Lung (tissue), 12 donors: Measurements from ENCODE around the gene MED14. TPM values are rescaled to one million over a fixed set of nuclear protein-coding genes. Genes with fewer than 3 reads are reported as not detected.

ENCODE experiments used
- ATAC-seq: fragments of 200-7000 bp; cut with Tn5 transposase; one replicate; pipeline ENCODE4 v1.9.1; 2020; ENCODE audit warnings: moderate number of reproducible peaks; ENCODE audit not compliant: insufficient read depth, low FRiP score
- DNase-seq, 3 donors: peaks; one replicate each; pipeline ENCODE4 v3.0.0-alpha.2; 2013 to 2017
- H3K27ac ChIP-seq, 2 donors: one replicate each; pipeline ENCODE4 v1.5.1; 2013; ENCODE audit warnings: mild to moderate bottlenecking in 2 of 2, moderate library complexity in 2 of 2, control low read depth in 1 of 2, inconsistent platforms in 1 of 2, low read depth in 1 of 2, low read length in 1 of 2
- H3K27me3 ChIP-seq, 3 donors: one replicate each; pipeline ENCODE4 v1.5.1; 2013; ENCODE audit warnings: low read length in 2 of 3; ENCODE audit not compliant: control insufficient read depth in 3 of 3, insufficient read depth in 3 of 3
- H3K36me3 ChIP-seq, 4 donors: one replicate each; pipeline ENCODE4 v1.5.1; 2013; ENCODE audit warnings: low read length in 4 of 4, mild to moderate bottlenecking in 1 of 4, moderate library complexity in 1 of 4; ENCODE audit not compliant: control insufficient read depth in 4 of 4, insufficient read depth in 4 of 4
- H3K4me1 ChIP-seq, 5 donors: one replicate each; pipeline ENCODE4 v1.5.1; 2013; ENCODE audit warnings: low read length in 5 of 5, mild to moderate bottlenecking in 2 of 5, moderate library complexity in 1 of 5; ENCODE audit not compliant: control insufficient read depth in 5 of 5, insufficient read depth in 5 of 5
- H3K4me3 ChIP-seq: one replicate; pipeline ENCODE4 v1.5.1; 2013; ENCODE audit warnings: mild to moderate bottlenecking, control low read depth, moderate library complexity
- H3K9ac ChIP-seq, 2 donors: one replicate each; pipeline ENCODE4 v1.5.1; 2013; ENCODE audit warnings: low read length in 2 of 2, control low read depth in 1 of 2; ENCODE audit not compliant: insufficient read depth in 1 of 2
- H3K9me3 ChIP-seq, 4 donors: one replicate each; pipeline ENCODE4 v1.5.1; 2013; ENCODE audit warnings: low read length in 3 of 4, mild to moderate bottlenecking in 1 of 4, moderate library complexity in 1 of 4; ENCODE audit not compliant: control insufficient read depth in 4 of 4, insufficient read depth in 3 of 4
- WGBS, 2 donors: extraction: QIAGEN DNeasy Blood & Tissue Kit; methylation state at CpG; one replicate each; pipeline ENCODE4 v1.1.7; 2013; 5-methylcytosine and 5-hydroxymethylcytosine counted together
- polyA plus RNA-seq, 2 donors: library from polyadenylated mRNA; stranded (reverse); fragments of 200-250 nt; gene quantifications; one replicate each; pipeline ENCODE4 v1.2.1, GENCODE V29; 2013
- total RNA-seq, 2 donors: library from RNA; depleted of rRNA in 1 of 2; stranded (reverse); fragments of >200 nt in 1 of 2; gene quantifications; one replicate each; pipeline ENCODE4 v1.2.1, GENCODE V29; 2014 to 2021
- TF ChIP-seq, protein P1 (sequence below): IDR thresholded peaks from 2 replicates; pipeline ENCODE4 v1.5.1; 2012; ENCODE audit warnings: mild to moderate bottlenecking; ENCODE audit errors: control extremely low read depth, extremely low read depth
- donor health status: control.
- donor health status: control.
- donor health status: Bipolar disorder and iron deficiency.
- donor health status: healthy.
- donor health status: DM: yes; HTN: yes; CAD: no.

The MED14 gene
- total and polyA plus RNA-seq, 4 donors: 9.1 to 41.1 (median 25.6) TPM

- H3K27me3 ChIP-seq: peaks cover 0 to 26% (median 10%) of the 10 kb centered on the region in 3 donors
- peaks cover 0 to 11% (median 0%) of the 10 kb centered on the region in 4 donors for H3K9me3 ChIP-seq
- no peak overlapping the region for H3K4me3 ChIP-seq
- no peak overlapping the region for H3K27ac ChIP-seq
- H3K4me1 ChIP-seq: no peaks in the 10 kb centered on the region
- ATAC-seq: no peak
- WGBS, 2 donors: 93 to 95% methylated on average over 4 of the region's 4 CpGs
- H3K36me3 ChIP-seq: peaks cover 0 to 12% (median 1%) of the 10 kb centered on the region in 4 donors
- TF ChIP-seq, protein P1, sequence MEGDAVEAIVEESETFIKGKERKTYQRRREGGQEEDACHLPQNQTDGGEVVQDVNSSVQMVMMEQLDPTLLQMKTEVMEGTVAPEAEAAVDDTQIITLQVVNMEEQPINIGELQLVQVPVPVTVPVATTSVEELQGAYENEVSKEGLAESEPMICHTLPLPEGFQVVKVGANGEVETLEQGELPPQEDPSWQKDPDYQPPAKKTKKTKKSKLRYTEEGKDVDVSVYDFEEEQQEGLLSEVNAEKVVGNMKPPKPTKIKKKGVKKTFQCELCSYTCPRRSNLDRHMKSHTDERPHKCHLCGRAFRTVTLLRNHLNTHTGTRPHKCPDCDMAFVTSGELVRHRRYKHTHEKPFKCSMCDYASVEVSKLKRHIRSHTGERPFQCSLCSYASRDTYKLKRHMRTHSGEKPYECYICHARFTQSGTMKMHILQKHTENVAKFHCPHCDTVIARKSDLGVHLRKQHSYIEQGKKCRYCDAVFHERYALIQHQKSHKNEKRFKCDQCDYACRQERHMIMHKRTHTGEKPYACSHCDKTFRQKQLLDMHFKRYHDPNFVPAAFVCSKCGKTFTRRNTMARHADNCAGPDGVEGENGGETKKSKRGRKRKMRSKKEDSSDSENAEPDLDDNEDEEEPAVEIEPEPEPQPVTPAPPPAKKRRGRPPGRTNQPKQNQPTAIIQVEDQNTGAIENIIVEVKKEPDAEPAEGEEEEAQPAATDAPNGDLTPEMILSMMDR: no peak
- no peak for DNase-seq
- no peak overlapping the region for H3K9ac ChIP-seq
Measured at GRCh38 chrX:40625294-40625693, 110.0 kb downstream of the MED14 start.

GRCh38 chrX:40623665-40624064 is 111.7 kb downstream of the MED14 start:
- Histone ChIP-seq H3K9ac (no peak overlapping the region), H3K36me3 (peaks cover 0 to 7% (median 1%) of the 10 kb centered on the region in 4 donors), H3K4me3 (no peak overlapping the region), H3K27me3 (peaks cover 0 to 24% (median 8%) of the 10 kb centered on the region in 3 donors), H3K27ac (no peak overlapping the region), H3K4me1 (peaks cover 0 to 2% (median 0%) of the 10 kb centered on the region in 5 donors), H3K9me3 (peaks cover 0 to 11% (median 0%) of the 10 kb centered on the region in 4 donors)
- ATAC-seq (no peak), DNase-seq (no peak)
- WGBS, 2 donors: 87 to 93% methylated on average over 32 of the region's 32 CpGs
- TF ChIP-seq, protein P1: no peak

DNA sequence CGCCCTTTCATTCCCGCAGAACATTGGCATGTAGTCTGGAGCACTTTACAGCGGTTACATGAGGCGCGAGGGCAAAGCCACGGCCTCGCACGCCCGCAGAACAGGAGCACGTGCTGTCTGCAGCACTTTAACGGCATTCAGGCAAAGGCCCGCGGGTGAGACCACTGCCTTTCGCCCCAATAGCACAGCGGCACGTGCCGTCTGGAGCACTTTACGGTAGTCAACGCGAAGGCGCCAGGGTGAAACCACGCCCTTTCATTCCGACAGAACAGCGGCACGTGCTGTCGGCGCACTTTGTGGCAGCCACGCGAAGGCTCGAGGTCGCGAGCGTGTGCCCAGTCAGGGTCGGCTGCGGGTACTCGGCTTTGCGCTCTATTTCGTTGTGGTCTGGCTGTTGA is 112.2 kb downstream of the MED14 start, which contains the start of gene MPC1L:
TSS of gene MPC1L (plus strand) at position 290 of the 398 bp plus-strand sequence. CDS start 138 bp downstream, outside the sequence.
- Histone ChIP-seq H3K4me1 (peaks cover 0 to 2% (median 0%) of the 10 kb centered on the region in 5 donors), H3K4me3 (no peak within 1 kb of the TSS), H3K9ac (no peak within 1 kb of the TSS), H3K27me3 (peaks cover 0 to 21% (median 5%) of the 10 kb centered on the region in 3 donors), H3K9me3 (peaks cover 0 to 11% (median 0%) of the 10 kb centered on the region in 4 donors), H3K36me3 (peaks cover 0 to 3% (median under 1%) of the 10 kb centered on the region in 4 donors), H3K27ac (no peak within 1 kb of the TSS)
- 89 to 97% methylated on average over 38 of the region's 38 CpGs for WGBS, 2 donors
- ATAC-seq: no peak
- TF ChIP-seq, protein P1: no peak
- no peak for DNase-seq
